ENCODE measurements around the gene TMX1.
A peak's percentile ranks its signal among the peaks of the same experiment; 100 is the strongest.

TMX1 gene

GRCh38 chr14:51225751-51226150, 14.3 kb upstream of the TMX1 start:
- Mint-ChIP-seq H3K4me3 (no peak overlapping the region), H3K27me3 (no peaks in the 10 kb centered on the region), H3K4me1 (no peaks in the 10 kb centered on the region), H3K9me3 (no peaks in the 10 kb centered on the region), H3K27ac (no peak overlapping the region), H3K36me3 (peaks cover 6% of the 10 kb centered on the region)

DNA sequence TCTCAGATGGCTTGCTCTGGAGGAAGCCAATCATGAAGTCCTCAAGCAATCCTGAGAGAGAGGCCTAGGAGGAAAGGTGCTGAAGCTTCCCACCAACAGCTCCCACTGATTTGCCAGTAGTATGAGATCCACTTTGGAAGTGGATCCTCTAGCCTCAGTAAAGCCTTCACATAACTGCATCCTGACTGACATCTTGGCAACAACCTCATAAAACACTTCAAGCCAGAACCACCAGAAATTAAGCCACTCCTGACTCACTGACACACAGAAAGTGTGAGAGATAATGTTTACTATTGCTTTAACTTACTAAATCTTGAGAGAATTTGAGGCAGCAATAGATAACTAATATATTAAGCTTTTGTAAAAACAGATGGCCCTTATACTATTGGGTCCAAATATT, 11.7 kb upstream of the TMX1 start:
- Mint-ChIP-seq H3K27ac (no peak overlapping the region), H3K27me3 (no peaks in the 10 kb centered on the region), H3K9me3 (no peaks in the 10 kb centered on the region), H3K4me3 (no peak overlapping the region), H3K4me1 (no peaks in the 10 kb centered on the region), H3K36me3 (peaks cover 6% of the 10 kb centered on the region)

DNA sequence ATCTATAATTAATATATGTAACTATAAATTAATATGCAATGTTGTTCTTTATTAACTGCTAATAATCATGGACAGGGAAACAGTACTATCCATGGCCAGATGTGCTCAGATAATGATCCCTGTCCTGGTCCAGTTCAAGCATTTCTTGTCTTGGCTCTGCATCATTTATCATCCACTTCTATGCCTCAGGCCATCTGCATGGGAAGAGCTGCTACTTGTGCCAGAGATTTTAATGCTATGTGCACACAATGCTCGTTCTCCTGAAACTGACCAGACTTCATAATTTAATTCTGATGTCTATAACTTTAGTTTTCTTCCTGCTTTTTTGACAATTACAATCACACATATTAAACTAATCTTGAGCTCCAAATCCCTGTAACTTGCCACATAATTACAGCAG, 11.2 kb upstream of the TMX1 start:
- Mint-ChIP-seq H3K9me3 (no peaks in the 10 kb centered on the region), H3K4me1 (no peaks in the 10 kb centered on the region), H3K36me3 (peaks cover 6% of the 10 kb centered on the region), H3K27ac (no peak overlapping the region), H3K27me3 (no peaks in the 10 kb centered on the region), H3K4me3 (no peak overlapping the region)

GRCh38 chr14:51236314-51236713, 3.7 kb upstream of the TMX1 start:
- Mint-ChIP-seq H3K9me3 (no peaks in the 10 kb centered on the region), H3K27ac (no peak overlapping the region), H3K4me1 (peaks cover 18% of the 10 kb centered on the region), H3K36me3 (no peaks in the 10 kb centered on the region), H3K27me3 (no peaks in the 10 kb centered on the region), H3K4me3 (no peak overlapping the region)

GRCh38 chr14:51240804-51241380, 845 bp downstream of the TMX1 start:
- Mint-ChIP-seq H3K27ac (no peak overlapping the region), H3K4me1 (peaks cover 54% of the 10 kb centered on the region), H3K27me3 (no peaks in the 10 kb centered on the region), H3K36me3 (peaks cover 4% of the 10 kb centered on the region), H3K9me3 (no peaks in the 10 kb centered on the region), H3K4me3 (no peak overlapping the region)

GRCh38 chr14:51242545-51243490, 2.8 kb downstream of the TMX1 start:
- Mint-ChIP-seq H3K9me3 (no peaks in the 10 kb centered on the region), H3K4me3 (peak overlapping the region; percentile 67), H3K36me3 (peaks cover 6% of the 10 kb centered on the region), H3K27ac (peak overlapping the region; percentile 71), H3K4me1 (peaks cover 50% of the 10 kb centered on the region), H3K27me3 (no peaks in the 10 kb centered on the region)

DNA sequence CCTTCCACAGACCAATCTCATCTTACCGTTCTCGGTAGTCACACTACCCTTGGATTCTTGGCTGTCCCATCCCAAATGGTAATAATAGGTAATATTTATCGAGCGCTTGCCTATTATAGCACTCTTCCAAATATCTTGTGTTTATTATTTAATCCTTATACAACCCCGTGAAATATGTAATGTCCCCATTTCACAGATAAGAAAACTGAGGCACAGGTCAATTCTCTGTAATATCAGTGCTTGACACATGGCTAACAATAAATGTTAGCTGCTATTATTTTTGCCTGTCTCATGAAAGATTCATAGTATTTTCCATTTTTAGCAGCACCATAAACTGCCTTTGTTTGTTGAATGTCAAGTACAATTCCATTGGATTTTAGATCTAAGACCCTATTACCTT, 4.5 kb downstream of the TMX1 start:
- Mint-ChIP-seq H3K27ac (no peak overlapping the region), H3K36me3 (peaks cover 12% of the 10 kb centered on the region), H3K9me3 (no peaks in the 10 kb centered on the region), H3K4me1 (peaks cover 42% of the 10 kb centered on the region), H3K4me3 (no peak overlapping the region), H3K27me3 (no peaks in the 10 kb centered on the region)

- Mint-ChIP-seq H3K4me1 (peaks cover 42% of the 10 kb centered on the region), H3K27ac (peak overlapping the region; percentile 64), H3K9me3 (no peaks in the 10 kb centered on the region), H3K36me3 (peaks cover 21% of the 10 kb centered on the region), H3K4me3 (no peak overlapping the region), H3K27me3 (no peaks in the 10 kb centered on the region)
These were observed 6.0 kb downstream of the TMX1 start for GRCh38 chr14:51246032-51246431.

DNA sequence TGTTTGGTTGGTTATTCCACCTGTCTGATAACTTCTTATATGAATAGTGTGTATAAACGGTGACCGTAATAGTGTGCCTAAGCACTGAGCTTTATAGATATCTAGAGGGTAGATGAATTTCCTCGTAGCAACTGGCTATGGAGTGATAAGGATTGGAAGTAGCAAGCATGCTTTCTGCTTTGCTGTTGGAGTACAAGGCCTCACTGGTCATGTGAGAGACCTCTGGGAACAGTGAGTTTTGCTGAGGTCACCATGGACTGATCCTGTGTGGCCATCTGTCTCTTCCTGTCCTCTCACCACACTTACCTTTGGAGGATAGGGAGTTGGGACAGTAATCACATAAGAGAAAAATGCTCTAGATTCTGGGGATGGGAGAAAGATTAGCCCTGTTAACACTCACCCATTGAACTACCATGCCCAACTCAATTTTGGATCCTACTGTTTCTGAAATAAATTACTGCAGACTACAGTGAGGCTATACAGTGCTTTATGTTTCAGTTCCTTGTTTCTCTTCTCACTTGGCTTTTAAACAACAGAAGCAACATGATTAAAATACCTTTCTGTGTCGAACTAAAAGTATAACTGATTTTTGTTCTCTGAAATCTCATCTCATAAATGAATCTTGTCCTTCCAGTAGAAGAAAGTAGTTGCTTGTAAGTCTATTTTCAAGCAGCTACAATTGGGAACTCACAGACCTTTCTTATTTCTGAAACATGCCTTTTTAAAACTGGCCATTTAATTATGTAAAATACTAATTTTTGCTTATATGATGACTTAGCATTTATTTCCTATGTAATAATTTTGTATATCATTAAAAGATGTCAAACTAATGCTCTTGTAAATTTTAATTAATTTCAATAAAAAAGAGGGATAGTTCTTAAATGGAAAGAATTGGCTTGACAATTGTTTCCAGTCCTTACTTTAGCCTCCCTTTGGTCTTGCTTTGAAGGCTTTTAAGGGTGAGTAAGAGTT, 8.3 kb downstream of the TMX1 start:
- Mint-ChIP-seq H3K4me1 (peaks cover 26% of the 10 kb centered on the region), H3K36me3 (peaks cover 27% of the 10 kb centered on the region), H3K27me3 (no peaks in the 10 kb centered on the region), H3K4me3 (no peak overlapping the region), H3K9me3 (no peaks in the 10 kb centered on the region), H3K27ac (no peak overlapping the region)

DNA sequence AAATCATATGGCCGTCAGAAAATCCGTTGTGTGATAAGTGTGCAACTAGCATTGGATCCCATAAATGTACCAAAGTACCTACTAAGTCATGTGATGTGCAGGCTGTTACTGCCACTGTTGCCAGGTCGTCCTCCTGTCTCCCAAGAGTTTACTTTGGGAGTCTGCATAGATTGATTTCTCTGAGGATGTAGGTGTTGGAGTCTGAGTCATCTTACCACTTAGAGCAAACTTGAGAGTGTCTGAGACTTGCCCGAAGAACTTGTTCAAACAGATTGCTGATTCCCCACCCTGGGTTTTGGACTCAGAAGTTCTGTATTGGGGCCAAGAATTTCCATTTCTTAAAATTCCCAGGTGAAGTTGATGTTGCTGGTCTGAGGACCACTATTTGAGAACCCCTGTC, 11.4 kb downstream of the TMX1 start:
- no peak overlapping the region for H3K4me3 Mint-ChIP-seq
- H3K27ac Mint-ChIP-seq: no peak overlapping the region
- no peaks in the 10 kb centered on the region for H3K4me1 Mint-ChIP-seq
- H3K36me3 Mint-ChIP-seq: peaks cover 33% of the 10 kb centered on the region
- no peaks in the 10 kb centered on the region for H3K9me3 Mint-ChIP-seq
- no peaks in the 10 kb centered on the region for H3K27me3 Mint-ChIP-seq

- H3K27me3 Mint-ChIP-seq: no peaks in the 10 kb centered on the region
- H3K4me3 Mint-ChIP-seq: no peak overlapping the region
- peaks cover 7% of the 10 kb centered on the region for H3K9me3 Mint-ChIP-seq
These were observed 13.8 kb downstream of the TMX1 start for GRCh38 chr14:51253880-51254279.

DNA sequence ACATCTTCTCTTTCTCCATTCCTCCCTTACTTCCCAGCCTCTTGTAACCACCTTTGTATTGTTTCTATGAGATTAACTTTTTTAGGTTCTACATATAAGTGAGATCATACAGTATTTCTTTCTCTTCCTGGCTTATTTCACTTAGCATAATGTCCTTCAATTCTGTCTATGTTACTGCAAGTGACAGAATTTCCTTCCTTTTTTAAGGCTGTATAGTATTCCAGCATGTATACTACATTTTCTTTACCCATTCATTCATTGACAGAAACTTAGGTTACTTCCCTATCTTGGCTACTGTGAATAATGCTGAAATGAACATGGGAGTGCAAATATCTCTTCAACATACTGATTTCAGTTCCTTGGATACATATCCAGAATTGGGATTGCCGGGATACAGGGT, 18.2 kb downstream of the TMX1 start:
- H3K27ac Mint-ChIP-seq: no peak overlapping the region
- peaks cover 25% of the 10 kb centered on the region for H3K36me3 Mint-ChIP-seq

More at GRCh38 chr14:51253880-51254279, 13.8 kb downstream of the TMX1 start:
- Mint-ChIP-seq H3K36me3 (peaks cover 37% of the 10 kb centered on the region), H3K27ac (no peak overlapping the region), H3K4me1 (no peaks in the 10 kb centered on the region)

DNA sequence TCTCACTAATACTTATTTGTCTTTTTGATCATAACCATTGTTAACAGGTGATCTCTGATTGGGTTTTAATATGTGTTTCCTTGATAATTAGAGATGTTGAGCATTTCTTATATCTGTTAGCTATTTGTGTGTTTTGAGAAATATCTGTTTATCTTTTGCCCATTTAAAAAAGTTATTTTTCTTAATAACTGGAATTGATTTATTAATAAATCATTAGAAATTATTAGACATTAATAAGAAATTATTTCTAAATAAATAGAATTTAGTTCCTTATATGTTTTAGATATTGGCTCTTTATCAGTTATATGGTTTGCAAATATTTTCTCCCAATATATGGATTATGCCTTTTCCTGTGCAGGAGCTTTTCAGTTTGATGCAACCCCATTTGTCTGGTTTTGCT, 18.7 kb downstream of the TMX1 start:
- peaks cover 7% of the 10 kb centered on the region for H3K9me3 Mint-ChIP-seq
- peaks cover 25% of the 10 kb centered on the region for H3K36me3 Mint-ChIP-seq
- no peak overlapping the region for H3K4me3 Mint-ChIP-seq
- H3K27me3 Mint-ChIP-seq: no peaks in the 10 kb centered on the region
- H3K27ac Mint-ChIP-seq: no peak overlapping the region
- peaks cover 24% of the 10 kb centered on the region for H3K4me1 Mint-ChIP-seq

More for the DNA sequence above, 18.2 kb downstream of the TMX1 start:
- Mint-ChIP-seq H3K4me1 (peaks cover 24% of the 10 kb centered on the region), H3K9me3 (peaks cover 7% of the 10 kb centered on the region), H3K27me3 (no peaks in the 10 kb centered on the region), H3K4me3 (no peak overlapping the region)

DNA sequence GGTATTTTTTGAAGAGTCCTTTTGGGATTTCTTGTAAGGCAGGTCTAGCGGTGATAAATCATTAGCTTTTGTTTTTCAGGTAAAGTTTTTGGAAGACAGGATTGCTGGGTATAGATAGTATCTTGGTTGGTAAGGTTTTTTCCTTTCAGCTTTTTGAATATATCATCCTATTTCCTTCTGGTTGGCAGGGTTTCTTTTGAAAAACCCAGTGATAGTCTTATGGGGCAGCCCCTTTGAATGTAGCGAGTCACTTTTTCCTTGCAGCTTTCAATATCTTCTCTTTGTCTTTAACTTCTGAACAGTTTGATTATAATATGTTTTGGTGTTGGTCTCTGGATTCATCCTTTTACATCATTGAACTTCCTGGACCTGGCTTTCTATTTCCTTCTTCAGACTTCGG, 20.2 kb downstream of the TMX1 start:
- Mint-ChIP-seq H3K27ac (peak overlapping the region; percentile 92), H3K4me1 (peaks cover 24% of the 10 kb centered on the region), H3K27me3 (no peaks in the 10 kb centered on the region), H3K36me3 (peaks cover 22% of the 10 kb centered on the region), H3K4me3 (peak overlapping the region; percentile 9), H3K9me3 (peaks cover 7% of the 10 kb centered on the region)

DNA sequence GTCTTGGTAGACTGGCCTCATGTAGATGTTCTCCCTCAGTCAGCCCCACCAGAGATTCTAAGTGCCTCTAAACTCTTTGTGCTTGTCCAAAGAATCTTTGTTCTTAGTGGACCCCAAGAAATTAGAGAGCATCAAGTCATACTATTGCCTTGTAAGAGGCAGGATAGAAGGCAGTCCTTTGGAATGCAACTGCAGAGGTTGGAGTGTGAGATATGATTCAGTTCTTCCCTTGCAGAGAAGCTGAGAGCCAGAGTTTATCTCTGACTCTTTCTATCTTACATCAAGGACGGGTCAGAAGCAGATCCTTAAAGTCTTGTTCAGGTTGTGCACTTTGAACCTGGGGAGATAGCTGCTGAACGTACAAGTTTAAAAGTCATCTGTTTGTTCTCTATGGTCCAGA, 21.1 kb downstream of the TMX1 start:
- Mint-ChIP-seq H3K36me3 (peaks cover 18% of the 10 kb centered on the region), H3K4me1 (peaks cover 24% of the 10 kb centered on the region), H3K9me3 (peaks cover 7% of the 10 kb centered on the region), H3K4me3 (no peak overlapping the region), H3K27me3 (no peaks in the 10 kb centered on the region), H3K27ac (peak overlapping the region; percentile 87)

Measured in activated naive CD4-positive, alpha-beta T cell treated with anti-CD3 and anti-CD28 coated beads, Interleukin-2, amount 50 U/mL, for 24 hours (primary cell).